Amniotic epithelial cell (primary cell): Measurements from ENCODE around the gene EVX2.

Experiments
- DNase-seq: peaks from one replicate; pipeline ENCODE4 v3.0.0-alpha.2; 2010; ENCODE audit warnings: low read depth

The EVX2 gene

GRCh38 chr2:176107731-176108181, 24.0 kb upstream of the EVX2 start:
- no peak for DNase-seq

GRCh38 chr2:176106581-176107539, 23.1 kb upstream of the EVX2 start, which contains the start of gene HOXD11:
TSS of gene HOXD11 (plus strand) at chr2:176107280. CDS start at chr2:176107356, 76 bp downstream.
- DNase-seq = peak; percentile 25

- DNase-seq = no peak
Measured at GRCh38 chr2:176105730-176106580, 22.2 kb upstream of the EVX2 start.

GRCh38 chr2:176105078-176105729, 21.4 kb upstream of the EVX2 start:
- DNase-seq = no peak

GRCh38 chr2:176104316-176105077, 20.7 kb upstream of the EVX2 start:
- peak; percentile 22 for DNase-seq

- DNase-seq = no peak
Measured at GRCh38 chr2:176103742-176104315, 20.1 kb upstream of the EVX2 start.

GRCh38 chr2:176103194-176103593, 19.4 kb upstream of the EVX2 start:
- DNase-seq = no peak

- no peak for DNase-seq
Measured at GRCh38 chr2:176102309-176102866, 18.6 kb upstream of the EVX2 start.

- no peak for DNase-seq
Measured at GRCh38 chr2:176101842-176102241, 18.1 kb upstream of the EVX2 start.

- no peak for DNase-seq
Measured at GRCh38 chr2:176101216-176101830, 17.6 kb upstream of the EVX2 start.

- no peak for DNase-seq
Measured at GRCh38 chr2:176100547-176101140, 16.9 kb upstream of the EVX2 start.

- DNase-seq = no peak
Measured at GRCh38 chr2:176099728-176100546, 16.2 kb upstream of the EVX2 start, which contains the start of gene HOXD12. TSS of gene HOXD12 (plus strand) at chr2:176099795. CDS start at chr2:176099802, 7 bp downstream.

GRCh38 chr2:176099159-176099727, 15.5 kb upstream of the EVX2 start:
- no peak for DNase-seq

- no peak for DNase-seq
Measured at GRCh38 chr2:176098366-176099158, 14.8 kb upstream of the EVX2 start.

GRCh38 chr2:176097820-176098365, 14.1 kb upstream of the EVX2 start:
- DNase-seq = no peak

GRCh38 chr2:176096986-176097819, 13.4 kb upstream of the EVX2 start:
- peak; percentile 24 for DNase-seq
